ENCODE measurements around the gene GFRA1. TPM values are rescaled to one million over a fixed set of nuclear protein-coding genes. Genes with fewer than 3 reads are reported as not detected.

Gene GFRA1
- polyA plus RNA-seq, 1 donor (not counting 4 experiments of a cell fraction or from before 2014, with no cell fraction given), result not detected

DNA sequence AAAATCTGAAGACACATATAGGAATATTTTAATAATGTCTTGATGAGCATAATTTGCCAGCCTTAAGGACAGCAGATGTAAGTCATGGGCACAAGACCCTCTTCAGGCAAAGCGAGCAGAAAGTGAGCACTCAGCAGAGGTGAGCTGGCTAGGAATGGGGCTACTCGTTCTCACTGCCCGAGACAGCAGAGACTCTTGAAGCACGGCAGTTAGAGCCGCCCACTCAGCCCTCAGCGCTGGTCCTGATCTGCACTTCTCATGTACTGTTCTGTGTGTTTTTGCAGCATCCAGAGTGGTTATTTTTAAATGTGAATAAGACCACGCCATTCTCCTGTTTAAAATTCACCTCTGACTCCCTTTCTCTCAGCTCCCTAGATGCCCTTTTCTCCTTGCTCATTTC, 65.3 kb downstream of the GFRA1 start:
- no peak for TF ChIP-seq EZH2 (IDR thresholded peaks at IDR 0.05; ENCODE audit: low read length)
- TF ChIP-seq, protein P1, sequence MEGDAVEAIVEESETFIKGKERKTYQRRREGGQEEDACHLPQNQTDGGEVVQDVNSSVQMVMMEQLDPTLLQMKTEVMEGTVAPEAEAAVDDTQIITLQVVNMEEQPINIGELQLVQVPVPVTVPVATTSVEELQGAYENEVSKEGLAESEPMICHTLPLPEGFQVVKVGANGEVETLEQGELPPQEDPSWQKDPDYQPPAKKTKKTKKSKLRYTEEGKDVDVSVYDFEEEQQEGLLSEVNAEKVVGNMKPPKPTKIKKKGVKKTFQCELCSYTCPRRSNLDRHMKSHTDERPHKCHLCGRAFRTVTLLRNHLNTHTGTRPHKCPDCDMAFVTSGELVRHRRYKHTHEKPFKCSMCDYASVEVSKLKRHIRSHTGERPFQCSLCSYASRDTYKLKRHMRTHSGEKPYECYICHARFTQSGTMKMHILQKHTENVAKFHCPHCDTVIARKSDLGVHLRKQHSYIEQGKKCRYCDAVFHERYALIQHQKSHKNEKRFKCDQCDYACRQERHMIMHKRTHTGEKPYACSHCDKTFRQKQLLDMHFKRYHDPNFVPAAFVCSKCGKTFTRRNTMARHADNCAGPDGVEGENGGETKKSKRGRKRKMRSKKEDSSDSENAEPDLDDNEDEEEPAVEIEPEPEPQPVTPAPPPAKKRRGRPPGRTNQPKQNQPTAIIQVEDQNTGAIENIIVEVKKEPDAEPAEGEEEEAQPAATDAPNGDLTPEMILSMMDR (optimal IDR thresholded peaks at IDR 0.05 in 1 of 3, IDR thresholded peaks at IDR 0.05 in 1 of 3, conservative IDR thresholded peaks at IDR 0.05 in 1 of 3; ENCODE audit: extremely low read depth in 1 of 3, insufficient read depth in 2 of 3, low read length in 3 of 3), result no peak
- Histone ChIP-seq H3K27ac (ENCODE audit: control insufficient read depth, insufficient read depth, low read length) (no peak overlapping the region), H3K9ac (ENCODE audit: control insufficient read depth, extremely low read depth, insufficient read depth, low read length) (no peak overlapping the region), H2AFZ (ENCODE audit: control insufficient read depth, low read length) (no peak overlapping the region), H3K27me3 (ENCODE audit: control insufficient read depth, extremely low read depth, insufficient read depth, low read length) (no peaks in the 10 kb centered on the region), H3K36me3 (ENCODE audit: control insufficient read depth in 2 of 2, extremely low read depth in 1 of 2, insufficient read depth in 2 of 2, low read length in 2 of 2) (no peaks in the 10 kb centered on the region), H3K4me2 (ENCODE audit: control insufficient read depth, extremely low read depth, insufficient read depth, low read depth, low read length) (no peak overlapping the region), H4K20me1 (ENCODE audit: control insufficient read depth, extremely low read depth, insufficient read depth, low read length) (no peaks in the 10 kb centered on the region), H3K9me3 (ENCODE audit: control insufficient read depth, low read depth, low read length) (no peaks in the 10 kb centered on the region), H3K4me3 (ENCODE audit: control insufficient read depth in 2 of 3, extremely low read depth in 1 of 3, insufficient read depth in 2 of 3, low read depth in 1 of 3, low read length in 3 of 3) (no peak overlapping the region), H3K79me2 (ENCODE audit: control insufficient read depth, insufficient read depth, low read length) (no peaks in the 10 kb centered on the region), H3K4me1 (ENCODE audit: control insufficient read depth, extremely low read depth, insufficient read depth, low read length) (no peaks in the 10 kb centered on the region), H3K9me1 (ENCODE audit: control insufficient read depth, extremely low read depth, insufficient read depth, low read length) (no peaks in the 10 kb centered on the region)
- FAIRE-seq (no peak), DNase-seq (ENCODE audit: low read depth, low spot score) (no peak)
- dilution Hi-C loops (cut with MboI; ENCODE audit: extremely low pct_ligation_motif_present, low sequenced_read_pairs), result no loop called here

DNA sequence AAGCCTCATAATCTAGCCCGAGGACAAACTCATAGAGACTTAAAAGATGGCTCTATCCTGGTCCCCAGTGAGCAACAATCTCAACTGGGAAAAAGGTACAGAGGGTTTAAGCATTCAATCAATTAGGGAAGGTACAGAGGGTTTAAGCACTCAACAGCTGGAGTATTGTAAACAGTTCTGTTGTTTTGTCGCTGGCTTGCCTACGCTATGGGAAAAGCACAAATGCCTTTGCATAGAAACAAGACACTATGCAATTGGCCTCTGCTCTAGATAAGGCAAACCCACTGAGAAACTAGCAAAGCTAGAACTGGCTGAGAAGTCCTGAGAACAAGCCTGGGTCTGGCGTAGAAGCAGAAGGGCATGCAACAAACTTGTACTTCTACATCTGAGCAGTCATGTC, 69.3 kb downstream of the GFRA1 start:
- FAIRE-seq (no peak), DNase-seq (ENCODE audit: low read depth, low spot score) (no peak)
- no peaks in the 10 kb centered on the region for H3K9me3 ChIP-seq (ENCODE audit: control insufficient read depth, low read depth, low read length)
- no peak overlapping the region for H3K4me2 ChIP-seq (ENCODE audit: control insufficient read depth, extremely low read depth, insufficient read depth, low read depth, low read length)
- no peaks in the 10 kb centered on the region for H3K79me2 ChIP-seq (ENCODE audit: control insufficient read depth, insufficient read depth, low read length)
- no peak overlapping the region for H3K4me3 ChIP-seq (ENCODE audit: control insufficient read depth in 2 of 3, extremely low read depth in 1 of 3, insufficient read depth in 2 of 3, low read depth in 1 of 3, low read length in 3 of 3)
- H3K4me1 ChIP-seq (ENCODE audit: control insufficient read depth, extremely low read depth, insufficient read depth, low read length), result no peaks in the 10 kb centered on the region
- no peaks in the 10 kb centered on the region for H3K27me3 ChIP-seq (ENCODE audit: control insufficient read depth, extremely low read depth, insufficient read depth, low read length)
- no peaks in the 10 kb centered on the region for H3K9me1 ChIP-seq (ENCODE audit: control insufficient read depth, extremely low read depth, insufficient read depth, low read length)
- dilution Hi-C loops (cut with MboI; ENCODE audit: extremely low pct_ligation_motif_present, low sequenced_read_pairs), result no loop called here
- TF ChIP-seq, protein P1 (optimal IDR thresholded peaks at IDR 0.05 in 1 of 3, IDR thresholded peaks at IDR 0.05 in 1 of 3, conservative IDR thresholded peaks at IDR 0.05 in 1 of 3; ENCODE audit: extremely low read depth in 1 of 3, insufficient read depth in 2 of 3, low read length in 3 of 3), result no peak
- no peak for TF ChIP-seq EZH2 (IDR thresholded peaks at IDR 0.05; ENCODE audit: low read length)
- H4K20me1 ChIP-seq (ENCODE audit: control insufficient read depth, extremely low read depth, insufficient read depth, low read length), result no peaks in the 10 kb centered on the region
- no peak overlapping the region for H3K9ac ChIP-seq (ENCODE audit: control insufficient read depth, extremely low read depth, insufficient read depth, low read length)
- H2AFZ ChIP-seq (ENCODE audit: control insufficient read depth, low read length), result no peak overlapping the region
- no peak overlapping the region for H3K27ac ChIP-seq (ENCODE audit: control insufficient read depth, insufficient read depth, low read length)
- no peaks in the 10 kb centered on the region for H3K36me3 ChIP-seq (ENCODE audit: control insufficient read depth in 2 of 2, extremely low read depth in 1 of 2, insufficient read depth in 2 of 2, low read length in 2 of 2)
